ENCODE measurements around the gene PCYOX1L. TPM values are rescaled to one million over a fixed set of nuclear protein-coding genes. Genes with fewer than 3 reads are reported as not detected.

PCYOX1L gene
- polyA plus RNA-seq, 3 donors: 9.8 to 31.8 (median 13.5) TPM

GRCh38 chr5:149407323-149408251 lies 49.7 kb downstream of the PCYOX1L start:
- intact Hi-C loops (cut with micrococcal nuclease): no loop called here
- H2AFZ ChIP-seq (ENCODE audit: insufficient read depth, low read depth, low read length, poor library complexity, severe bottlenecking): no peak overlapping the region
- H4K20me1 ChIP-seq (ENCODE audit: insufficient read depth, low read length): no peaks in the 10 kb centered on the region
- H3K4me1 ChIP-seq (ENCODE audit: control insufficient read depth in 1 of 2, insufficient read depth in 2 of 2, low read length in 2 of 2): no peaks in the 10 kb centered on the region
- H3K27ac ChIP-seq (ENCODE audit: low read depth in 1 of 2, low read length in 2 of 2): no peak overlapping the region
- Mint-ChIP-seq H3K27ac (no peak overlapping the region), H3K36me3 (no peaks in the 10 kb centered on the region), H3K4me3 (no peak overlapping the region), H3K4me1 (no peaks in the 10 kb centered on the region), H3K27me3 (ENCODE audit: low read depth in 3 of 3) (peaks cover 0 to 9% (median 3%) of the 10 kb centered on the region in 3 donors), H3K9me3 (no peaks in the 10 kb centered on the region)
- H3K79me2 ChIP-seq (ENCODE audit: insufficient read depth, low read length): no peaks in the 10 kb centered on the region
- no peaks in the 10 kb centered on the region for H3K27me3 ChIP-seq (ENCODE audit: control insufficient read depth in 2 of 2, insufficient read depth in 2 of 2, low read length in 2 of 2)
- H3K9me3 ChIP-seq (replicated peaks in 1 of 2; ENCODE audit: control insufficient read depth in 1 of 2, insufficient read depth in 1 of 2, low read length in 2 of 2): no peaks in the 10 kb centered on the region
- no peak for TF ChIP-seq CTCF (IDR thresholded peaks at IDR 0.05)
- no peaks in the 10 kb centered on the region for H3K36me3 ChIP-seq (replicated peaks in 1 of 2; ENCODE audit: control insufficient read depth in 1 of 2, insufficient read depth in 2 of 2, low read length in 2 of 2)
- H3K4me3 ChIP-seq (replicated peaks in 1 of 3; ENCODE audit: low read depth in 2 of 3, low read length in 3 of 3): no peak overlapping the region
- H3K4me2 ChIP-seq (replicated peaks; ENCODE audit: extremely low read depth, low read length, poor library complexity, severe bottlenecking): no peak overlapping the region
- DNase-seq: no peak
- H3K9ac ChIP-seq (ENCODE audit: insufficient read depth, low read length, poor library complexity, severe bottlenecking): no peak overlapping the region
- 90% methylated on average over 10 of the region's 11 CpGs for WGBS (ENCODE audit: insufficient coverage)

GRCh38 chr5:149408252-149409099 lies 50.6 kb downstream of the PCYOX1L start:
- H3K27ac Mint-ChIP-seq: no peak overlapping the region
- H3K4me1 ChIP-seq (ENCODE audit: control insufficient read depth in 1 of 2, insufficient read depth in 2 of 2, low read length in 2 of 2): no peaks in the 10 kb centered on the region

More at GRCh38 chr5:149408252-149409099, 50.6 kb downstream of the PCYOX1L start:
- Mint-ChIP-seq H3K27me3 (ENCODE audit: low read depth in 3 of 3) (peaks cover 0 to 13% (median 4%) of the 10 kb centered on the region in 3 donors), H3K4me3 (no peak overlapping the region), H3K4me1 (no peaks in the 10 kb centered on the region), H3K9me3 (peaks cover 0 to 2% (median 0%) of the 10 kb centered on the region in 7 donors), H3K36me3 (no peaks in the 10 kb centered on the region)
- H3K4me3 ChIP-seq (replicated peaks in 1 of 3; ENCODE audit: low read depth in 2 of 3, low read length in 3 of 3): no peak overlapping the region
- no peak overlapping the region for H3K9ac ChIP-seq (ENCODE audit: insufficient read depth, low read length, poor library complexity, severe bottlenecking)
- intact Hi-C loops (cut with micrococcal nuclease): no loop called here
- H4K20me1 ChIP-seq (ENCODE audit: insufficient read depth, low read length): no peaks in the 10 kb centered on the region
- no peaks in the 10 kb centered on the region for H3K27me3 ChIP-seq (ENCODE audit: control insufficient read depth in 2 of 2, insufficient read depth in 2 of 2, low read length in 2 of 2)
- TF ChIP-seq CTCF (IDR thresholded peaks at IDR 0.05): no peak
- no peaks in the 10 kb centered on the region for H3K79me2 ChIP-seq (ENCODE audit: insufficient read depth, low read length)
- H3K36me3 ChIP-seq (replicated peaks in 1 of 2; ENCODE audit: control insufficient read depth in 1 of 2, insufficient read depth in 2 of 2, low read length in 2 of 2): no peaks in the 10 kb centered on the region
- H3K9me3 ChIP-seq (replicated peaks in 1 of 2; ENCODE audit: control insufficient read depth in 1 of 2, insufficient read depth in 1 of 2, low read length in 2 of 2): no peaks in the 10 kb centered on the region
- no peak overlapping the region for H2AFZ ChIP-seq (ENCODE audit: insufficient read depth, low read depth, low read length, poor library complexity, severe bottlenecking)
- 95% methylated on average over 11 of the region's 12 CpGs for WGBS (ENCODE audit: insufficient coverage)
- no peak for DNase-seq
- no peak overlapping the region for H3K27ac ChIP-seq (ENCODE audit: low read depth in 1 of 2, low read length in 2 of 2)
- H3K4me2 ChIP-seq (replicated peaks; ENCODE audit: extremely low read depth, low read length, poor library complexity, severe bottlenecking): no peak overlapping the region

Data from CD14-positive monocyte (primary cell).